Neural progenitor cell (in vitro differentiated cells): ENCODE results near the gene BMP4.

Experiments
- EZH2 ChIP-seq: fragments of 200-600 bp; sonication (generic); IDR thresholded peaks from 2 replicates; pipeline ENCODE4 v1.6.1; 2017; ENCODE audit warnings: antibody characterized with exemption, mild to moderate bottlenecking, moderate library complexity
- TF ChIP-seq, protein P1 (sequence below): fragments of 200-600 bp; sonication (generic); IDR thresholded peaks from 2 replicates; pipeline ENCODE4 v1.5.1; 2017; ENCODE audit warnings: antibody characterized with exemption, mild to moderate bottlenecking

DNA sequence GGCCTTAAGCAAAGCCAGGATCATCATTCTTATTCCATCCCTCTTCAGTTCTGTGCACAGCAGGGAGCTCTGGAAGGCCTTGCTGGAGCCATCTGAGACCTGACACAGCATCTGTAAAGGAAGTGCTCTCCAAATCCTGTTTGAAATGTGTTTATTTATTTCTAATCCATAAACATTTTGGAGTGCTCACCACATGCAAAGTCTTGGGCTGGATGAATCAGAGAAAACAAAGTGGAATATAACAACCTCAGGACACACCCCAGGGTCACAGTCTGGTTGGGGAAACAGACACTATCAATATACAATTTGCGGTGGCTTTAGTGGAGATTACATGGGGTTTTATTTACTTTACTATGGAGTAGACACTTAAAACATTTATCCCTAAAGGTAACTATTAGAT, 54.3 kb downstream of the BMP4 start:
- TF ChIP-seq, protein P1, sequence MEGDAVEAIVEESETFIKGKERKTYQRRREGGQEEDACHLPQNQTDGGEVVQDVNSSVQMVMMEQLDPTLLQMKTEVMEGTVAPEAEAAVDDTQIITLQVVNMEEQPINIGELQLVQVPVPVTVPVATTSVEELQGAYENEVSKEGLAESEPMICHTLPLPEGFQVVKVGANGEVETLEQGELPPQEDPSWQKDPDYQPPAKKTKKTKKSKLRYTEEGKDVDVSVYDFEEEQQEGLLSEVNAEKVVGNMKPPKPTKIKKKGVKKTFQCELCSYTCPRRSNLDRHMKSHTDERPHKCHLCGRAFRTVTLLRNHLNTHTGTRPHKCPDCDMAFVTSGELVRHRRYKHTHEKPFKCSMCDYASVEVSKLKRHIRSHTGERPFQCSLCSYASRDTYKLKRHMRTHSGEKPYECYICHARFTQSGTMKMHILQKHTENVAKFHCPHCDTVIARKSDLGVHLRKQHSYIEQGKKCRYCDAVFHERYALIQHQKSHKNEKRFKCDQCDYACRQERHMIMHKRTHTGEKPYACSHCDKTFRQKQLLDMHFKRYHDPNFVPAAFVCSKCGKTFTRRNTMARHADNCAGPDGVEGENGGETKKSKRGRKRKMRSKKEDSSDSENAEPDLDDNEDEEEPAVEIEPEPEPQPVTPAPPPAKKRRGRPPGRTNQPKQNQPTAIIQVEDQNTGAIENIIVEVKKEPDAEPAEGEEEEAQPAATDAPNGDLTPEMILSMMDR: no peak
- no peak for TF ChIP-seq EZH2
